ENCODE measurements around the gene SERPINI1. TPM values are rescaled to one million over a fixed set of nuclear protein-coding genes. Genes with fewer than 3 reads are reported as not detected.

SERPINI1 gene
- total and polyA plus RNA-seq, 7 donors: 0.60 to 6.6 (median 3.1) TPM

DNA sequence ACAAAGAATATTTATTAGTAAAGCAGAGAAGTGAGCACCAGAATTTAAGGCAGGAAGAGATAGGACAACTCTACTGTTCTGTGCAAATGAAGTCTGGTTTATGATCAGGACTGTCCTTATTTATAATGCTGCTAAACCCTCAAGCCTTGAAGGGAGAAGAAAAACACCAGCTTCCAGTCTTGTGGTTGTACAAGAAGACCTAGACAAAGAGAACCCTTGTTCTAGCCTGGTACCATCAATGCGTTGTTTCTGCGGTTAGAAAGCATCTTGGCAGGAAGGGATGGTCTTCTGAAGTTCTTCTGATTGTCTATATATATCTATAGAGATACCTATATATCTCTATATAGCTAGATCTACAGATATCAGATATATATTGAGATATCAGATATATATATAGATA lies 34.6 kb upstream of the SERPINI1 start:
- TF ChIP-seq POLR2AphosphoS5 (IDR thresholded peaks at IDR 0.05) (no peak), EP300 (IDR thresholded peaks at IDR 0.05) (no peak), POLR2A (IDR thresholded peaks at IDR 0.05) (no peak), CTCF (IDR thresholded peaks at IDR 0.05) (no peak)
- Histone ChIP-seq H3K4me1 (no peaks in the 10 kb centered on the region), H3K9me3 (no peaks in the 10 kb centered on the region), H3K27me3 (no peaks in the 10 kb centered on the region), H3K36me3 (peaks cover 0 to 24% (median 0%) of the 10 kb centered on the region in 4 donors), H3K27ac (no peak overlapping the region), H3K4me3 (no peak overlapping the region)
- intact Hi-C loops (cut with DNase I): no loop called here
- DNase-seq: no peak
- whole genome bisulfite sequencing, 2 donors: 95 to 98% methylated on average over 2 of the region's 2 CpGs

- H3K27me3 ChIP-seq: no peaks in the 10 kb centered on the region
- 71 to 76% methylated on average over 2 of the region's 2 CpGs for WGBS, 2 donors
- DNase-seq: no peak
- no peaks in the 10 kb centered on the region for H3K4me1 ChIP-seq
- no peaks in the 10 kb centered on the region for H3K9me3 ChIP-seq
- intact Hi-C loops (cut with DNase I): no loop called here
- TF ChIP-seq POLR2AphosphoS5 (IDR thresholded peaks at IDR 0.05) (no peak), CTCF (IDR thresholded peaks at IDR 0.05) (no peak), EP300 (IDR thresholded peaks at IDR 0.05) (no peak), POLR2A (IDR thresholded peaks at IDR 0.05) (no peak)
- peaks cover 0 to 23% (median 7%) of the 10 kb centered on the region in 4 donors for H3K36me3 ChIP-seq
- H3K4me3 ChIP-seq: no peak overlapping the region
- no peak overlapping the region for H3K27ac ChIP-seq
These were observed 29.7 kb upstream of the SERPINI1 start for GRCh38 chr3:167705840-167706239.

- intact Hi-C loops (cut with DNase I): no loop called here
- Histone ChIP-seq H3K27me3 (no peaks in the 10 kb centered on the region), H3K9me3 (no peaks in the 10 kb centered on the region), H3K27ac (no peak overlapping the region), H3K4me3 (no peak overlapping the region), H3K4me1 (no peaks in the 10 kb centered on the region), H3K36me3 (peaks cover 0 to 20% (median 7%) of the 10 kb centered on the region in 4 donors)
- WGBS, 2 donors: 74 to 81% methylated on average over 4 of the region's 4 CpGs
- DNase-seq: no peak
- no peak for TF ChIP-seq POLR2AphosphoS5 (IDR thresholded peaks at IDR 0.05)
- no peak for TF ChIP-seq POLR2A (IDR thresholded peaks at IDR 0.05)
- TF ChIP-seq CTCF (IDR thresholded peaks at IDR 0.05): no peak
- TF ChIP-seq EP300 (IDR thresholded peaks at IDR 0.05): no peak
These were observed 25.8 kb upstream of the SERPINI1 start for GRCh38 chr3:167709690-167710089.

DNA sequence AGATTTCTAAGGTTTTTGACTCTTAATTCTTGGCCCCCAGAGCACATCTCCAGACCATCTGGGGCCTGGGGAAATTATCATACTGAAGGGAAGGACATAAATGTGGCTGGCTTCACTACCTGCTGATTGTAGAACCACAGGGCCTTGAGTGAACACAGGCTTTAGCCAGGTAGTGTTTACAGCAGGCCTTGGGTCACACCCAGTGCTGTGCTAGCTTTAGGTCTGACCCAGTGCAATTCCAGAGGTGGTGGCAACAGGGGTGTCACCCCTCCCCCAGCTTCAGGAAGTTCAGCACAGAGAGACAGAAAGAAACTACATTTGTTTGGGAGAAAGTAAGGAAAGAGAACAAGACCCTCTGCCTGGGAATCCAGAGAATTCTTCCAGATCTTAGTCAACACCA lies 25.0 kb upstream of the SERPINI1 start:
- H3K27ac ChIP-seq: no peak overlapping the region
- peaks cover 0 to 20% (median 8%) of the 10 kb centered on the region in 4 donors for H3K36me3 ChIP-seq
- no peaks in the 10 kb centered on the region for H3K4me1 ChIP-seq
- intact Hi-C loops (cut with DNase I): no loop called here
- H3K4me3 ChIP-seq: no peak overlapping the region
- no peak for TF ChIP-seq EP300 (IDR thresholded peaks at IDR 0.05)
- TF ChIP-seq CTCF (IDR thresholded peaks at IDR 0.05): no peak
- no peak for TF ChIP-seq POLR2A (IDR thresholded peaks at IDR 0.05)
- DNase-seq: no peak
- no peaks in the 10 kb centered on the region for H3K27me3 ChIP-seq
- H3K9me3 ChIP-seq: no peaks in the 10 kb centered on the region

GRCh38 chr3:167711439-167711838 lies 24.1 kb upstream of the SERPINI1 start:
- Histone ChIP-seq H3K27ac (no peak overlapping the region), H3K4me3 (no peak overlapping the region), H3K4me1 (no peaks in the 10 kb centered on the region), H3K27me3 (no peaks in the 10 kb centered on the region), H3K9me3 (no peaks in the 10 kb centered on the region), H3K36me3 (peaks cover 0 to 20% (median 9%) of the 10 kb centered on the region in 4 donors)
- TF ChIP-seq EP300 (IDR thresholded peaks at IDR 0.05): no peak
- TF ChIP-seq CTCF (IDR thresholded peaks at IDR 0.05): no peak
- no peak for TF ChIP-seq POLR2A (IDR thresholded peaks at IDR 0.05)
- no peak for TF ChIP-seq POLR2AphosphoS5 (IDR thresholded peaks at IDR 0.05)
- 96 to 98% methylated on average over 1 of the region's 1 CpG for WGBS, 2 donors
- DNase-seq: no peak
- intact Hi-C loops (cut with DNase I): no loop called here
